UCSD-AML1 (cell line): Measurements from ENCODE around the gene STK32B.

Experiments used
- DNase-seq: peaks from one replicate; lab custom pipeline; 2025; ENCODE audit not compliant: unreplicated experiment; lab: John Stamatoyannopoulos, UW

The STK32B gene

GRCh38 chr4:5120468-5120867 is 69.2 kb downstream of the STK32B start:
- DNase-seq, result no peak

GRCh38 chr4:5122114-5122513 is 70.8 kb downstream of the STK32B start:
- DNase-seq, result no peak

- DNase-seq, result no peak
These were observed 73.6 kb downstream of the STK32B start for GRCh38 chr4:5124876-5125275.

GRCh38 chr4:5125321-5125720 is 74.0 kb downstream of the STK32B start:
- DNase-seq, result no peak

GRCh38 chr4:5126231-5126630 is 75.0 kb downstream of the STK32B start:
- DNase-seq, result no peak

- no peak for DNase-seq
These were observed 75.6 kb downstream of the STK32B start for GRCh38 chr4:5126857-5127256.

GRCh38 chr4:5127556-5127955 is 76.3 kb downstream of the STK32B start:
- no peak for DNase-seq

- no peak for DNase-seq
These were observed 77.3 kb downstream of the STK32B start for GRCh38 chr4:5128569-5128968.

- no peak for DNase-seq
These were observed 81.9 kb downstream of the STK32B start for GRCh38 chr4:5133201-5133600.

- DNase-seq, result no peak
These were observed 82.8 kb downstream of the STK32B start for GRCh38 chr4:5133933-5134594.

GRCh38 chr4:5134620-5135019 is 83.3 kb downstream of the STK32B start:
- no peak for DNase-seq

- no peak for DNase-seq
These were observed 85.9 kb downstream of the STK32B start for GRCh38 chr4:5137226-5137625.

- no peak for DNase-seq
These were observed 86.6 kb downstream of the STK32B start for GRCh38 chr4:5137927-5138326.

- DNase-seq, result no peak
These were observed 87.1 kb downstream of the STK32B start for GRCh38 chr4:5138389-5138788.

GRCh38 chr4:5139141-5139540 is 87.9 kb downstream of the STK32B start:
- no peak for DNase-seq

GRCh38 chr4:5141802-5142201 is 90.5 kb downstream of the STK32B start:
- no peak for DNase-seq

- no peak for DNase-seq
These were observed 91.4 kb downstream of the STK32B start for GRCh38 chr4:5142726-5143125.

- DNase-seq, result no peak
These were observed 92.1 kb downstream of the STK32B start for GRCh38 chr4:5143306-5143861.

GRCh38 chr4:5143940-5144339 is 92.7 kb downstream of the STK32B start:
- no peak for DNase-seq

GRCh38 chr4:5144384-5144783 is 93.1 kb downstream of the STK32B start:
- no peak for DNase-seq

- no peak for DNase-seq
These were observed 95.0 kb downstream of the STK32B start for GRCh38 chr4:5146248-5146647.

GRCh38 chr4:5152521-5152920 is 101.2 kb downstream of the STK32B start:
- DNase-seq, result no peak

- no peak for DNase-seq
These were observed 105.4 kb downstream of the STK32B start for GRCh38 chr4:5156682-5157081.
